Body of pancreas (tissue), 4 donors: ENCODE data around the gene GCNA. TPM values are rescaled to one million over a fixed set of nuclear protein-coding genes. Genes with fewer than 3 reads are reported as not detected.

ENCODE experiments used
- ATAC-seq: fragments of 150-250 bp; one replicate; pipeline ENCODE4 v1.9.1; 2016
- DNase-seq, 4 donors: peaks; one replicate each; pipeline ENCODE4 v3.0.0-alpha.2; 2019
- H3K27ac ChIP-seq, 4 donors: fragments of 200-600 bp; sonication (generic); 1 replicate in 3 of 4; 2 replicates in 1 of 4; pipeline versions ENCODE4 v1.5.1 to v1.6.1; 2016 to 2019; ENCODE audit warnings: mild to moderate bottlenecking in 1 of 4, mixed read lengths in 1 of 4, moderate library complexity in 1 of 4
- H3K27me3 ChIP-seq, 2 donors: fragments of 200-600 bp; sonication (generic); one replicate each; pipeline ENCODE4 v1.6.0; 2016; ENCODE audit warnings: mild to moderate bottlenecking in 1 of 2
- H3K36me3 ChIP-seq, 2 donors: fragments of 200-600 bp; sonication (generic); replicated peaks in 1 of 2; 2 replicates each; pipeline ENCODE4 v1.5.1; 2016; ENCODE audit warnings: low read depth in 2 of 2; ENCODE audit not compliant: insufficient read depth in 1 of 2
- H3K4me1 ChIP-seq: fragments of 200-600 bp; sonication (generic); one replicate; pipeline ENCODE4 v1.6.0; 2016
- H3K4me3 ChIP-seq, 2 donors: fragments of 200-600 bp; sonication (generic); 1 replicate in 1 of 2; 2 replicates in 1 of 2; pipeline ENCODE4 v1.5.1; 2016 to 2019
- H3K9me3 ChIP-seq, 3 donors: fragments of 200-600 bp; sonication (generic); 1 replicate in 2 of 3; 2 replicates in 1 of 3; pipeline ENCODE4 v1.5.1; 2016
- POLR2A ChIP-seq, 3 donors: fragments of 450-650 bp; IDR thresholded peaks; one replicate each; pipeline ENCODE4 v1.6.1; 2016; ENCODE audit warnings: antibody characterized with exemption in 3 of 3, mild to moderate bottlenecking in 2 of 3
- WGBS, 2 donors: methylation state at CpG; one replicate each; pipeline ENCODE4 v1.1.5; 2017; 5-methylcytosine and 5-hydroxymethylcytosine counted together
- intact Hi-C: fragments of 100-400 bp; cut with DNase I; formaldehyde crosslinking; loops from one replicate; pipeline ENCODE4 v1.15.1; 2023
- total RNA-seq, 2 donors: library from RNA; depleted of rRNA; stranded (reverse); fragments of >200 nt; gene quantifications; one replicate each; pipeline ENCODE4 v1.1.0, GENCODE V29; 2016
- TF ChIP-seq, protein P1 (sequence below), 7 experiments: fragments of 450-650 bp in 4 of 7; fragments of 200-600 bp in 3 of 7; sonication (generic) in 3 of 7; IDR thresholded peaks; one replicate each; pipeline ENCODE4 v1.5.1; 2016 to 2019; ENCODE audit warnings: antibody characterized with exemption in 7 of 7

GCNA gene
- total RNA-seq, 2 donors from 2014 or later, result 3.6 to 6.9 TPM

DNA sequence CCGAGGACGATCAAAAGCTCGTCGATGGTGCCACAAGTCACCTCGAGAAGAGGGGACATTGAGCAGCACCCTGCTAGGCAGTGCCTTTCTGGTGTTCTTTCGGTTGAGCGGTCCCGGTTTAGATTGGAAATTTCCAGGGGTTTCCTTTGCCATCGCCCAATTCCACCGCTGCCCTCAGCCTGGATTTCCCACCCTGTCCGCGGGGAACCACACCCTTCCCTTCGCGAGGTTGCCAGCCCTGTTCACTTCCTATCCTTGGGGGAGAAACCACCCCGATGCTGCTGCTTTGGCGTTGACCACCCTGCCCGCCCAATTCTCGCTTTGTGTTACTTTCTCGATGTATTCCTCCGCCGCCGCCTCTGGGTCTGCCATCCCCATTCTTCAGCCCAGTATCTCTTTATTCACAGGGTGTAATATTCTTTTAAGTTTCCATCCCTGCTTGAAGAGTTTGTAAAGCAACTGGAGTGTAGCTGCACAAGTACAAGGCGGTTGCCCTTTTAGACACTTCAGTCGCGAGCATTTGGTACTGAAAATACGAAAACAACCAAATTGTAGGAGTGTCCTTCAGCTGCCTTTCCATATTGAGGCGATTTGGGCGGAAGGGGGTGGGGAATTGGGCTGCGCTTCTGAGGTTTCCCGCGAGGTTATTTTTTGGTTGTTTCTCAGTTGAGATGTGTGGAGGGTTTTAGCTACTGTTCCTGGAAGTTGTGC, 44.2 kb upstream of the GCNA start:
- 0% methylated on average over 12 to 31 of the region's 31 CpGs for WGBS, 2 donors
- H3K36me3 ChIP-seq, result no peaks in the 10 kb centered on the region
- peak overlapping the region; percentile 52 to 77 for H3K4me3 ChIP-seq
- TF ChIP-seq, protein P1, sequence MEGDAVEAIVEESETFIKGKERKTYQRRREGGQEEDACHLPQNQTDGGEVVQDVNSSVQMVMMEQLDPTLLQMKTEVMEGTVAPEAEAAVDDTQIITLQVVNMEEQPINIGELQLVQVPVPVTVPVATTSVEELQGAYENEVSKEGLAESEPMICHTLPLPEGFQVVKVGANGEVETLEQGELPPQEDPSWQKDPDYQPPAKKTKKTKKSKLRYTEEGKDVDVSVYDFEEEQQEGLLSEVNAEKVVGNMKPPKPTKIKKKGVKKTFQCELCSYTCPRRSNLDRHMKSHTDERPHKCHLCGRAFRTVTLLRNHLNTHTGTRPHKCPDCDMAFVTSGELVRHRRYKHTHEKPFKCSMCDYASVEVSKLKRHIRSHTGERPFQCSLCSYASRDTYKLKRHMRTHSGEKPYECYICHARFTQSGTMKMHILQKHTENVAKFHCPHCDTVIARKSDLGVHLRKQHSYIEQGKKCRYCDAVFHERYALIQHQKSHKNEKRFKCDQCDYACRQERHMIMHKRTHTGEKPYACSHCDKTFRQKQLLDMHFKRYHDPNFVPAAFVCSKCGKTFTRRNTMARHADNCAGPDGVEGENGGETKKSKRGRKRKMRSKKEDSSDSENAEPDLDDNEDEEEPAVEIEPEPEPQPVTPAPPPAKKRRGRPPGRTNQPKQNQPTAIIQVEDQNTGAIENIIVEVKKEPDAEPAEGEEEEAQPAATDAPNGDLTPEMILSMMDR (IDR thresholded peaks at IDR 0.05), result no peak
- TF ChIP-seq POLR2A (IDR thresholded peaks at IDR 0.05), result no peak
- H3K4me1 ChIP-seq, result peaks cover 7% of the 10 kb centered on the region
- peak overlapping the region; percentile 53 to 94 (median 90) for H3K27ac ChIP-seq
- DNase-seq (peak; percentile 16 to 40 (median 22)), ATAC-seq (no peak)
- intact Hi-C loops, result no loop called here
- no peaks in the 10 kb centered on the region for H3K9me3 ChIP-seq
- no peaks in the 10 kb centered on the region for H3K27me3 ChIP-seq

DNA sequence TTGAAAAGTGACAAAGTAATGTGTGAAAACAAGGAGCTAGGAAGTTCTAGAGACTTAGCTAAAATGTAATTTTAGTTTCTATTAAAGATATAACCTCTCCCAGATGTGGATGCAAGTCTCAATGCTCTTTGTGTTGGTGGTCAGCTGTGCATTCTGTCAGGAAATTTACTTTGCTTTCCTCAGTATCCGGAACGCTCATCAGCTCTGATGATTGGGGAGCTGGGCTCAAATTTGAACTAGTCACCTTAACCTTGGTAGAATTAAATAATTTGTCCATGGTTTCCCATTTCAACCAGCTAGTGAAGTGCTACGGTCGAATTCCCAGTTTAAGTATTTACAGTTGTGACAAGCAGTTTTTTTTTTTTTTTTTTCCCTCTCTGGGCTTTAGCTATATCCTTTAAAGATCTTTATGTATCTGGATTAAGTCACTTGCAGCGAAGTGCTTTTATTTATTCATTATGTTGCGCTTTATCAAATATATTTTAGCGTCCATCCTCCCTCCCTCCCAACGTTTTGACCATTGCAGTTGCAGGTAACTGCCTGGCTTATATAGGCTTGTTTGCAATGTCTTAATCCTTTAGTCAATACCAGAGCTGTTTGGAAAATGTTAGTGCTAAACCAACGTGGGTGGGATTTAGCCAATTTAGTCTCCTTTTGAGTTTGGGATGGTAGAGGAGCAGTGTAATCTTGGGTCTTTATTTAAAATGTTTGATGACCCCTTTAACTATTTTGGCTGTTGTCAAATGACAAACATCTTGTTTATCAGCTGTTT, 43.3 kb upstream of the GCNA start:
- Histone ChIP-seq H3K4me3 (peak overlapping the region in 1 of 2 donors; percentile 77), H3K36me3 (no peaks in the 10 kb centered on the region), H3K27ac (peak overlapping the region in 3 of 4 donors; percentile 88 to 94 (median 93)), H3K9me3 (no peaks in the 10 kb centered on the region), H3K4me1 (peaks cover 16% of the 10 kb centered on the region), H3K27me3 (no peaks in the 10 kb centered on the region)
- intact Hi-C loops, result no loop called here
- WGBS, 2 donors, result 0% methylated on average over 9 of the region's 9 CpGs
- ATAC-seq, result no peak
- TF ChIP-seq POLR2A (IDR thresholded peaks at IDR 0.05), result peak in 1 of 3 donors; percentile 18
- TF ChIP-seq, protein P1 (IDR thresholded peaks at IDR 0.05), result no peak
- DNase-seq, result no peak

DNA sequence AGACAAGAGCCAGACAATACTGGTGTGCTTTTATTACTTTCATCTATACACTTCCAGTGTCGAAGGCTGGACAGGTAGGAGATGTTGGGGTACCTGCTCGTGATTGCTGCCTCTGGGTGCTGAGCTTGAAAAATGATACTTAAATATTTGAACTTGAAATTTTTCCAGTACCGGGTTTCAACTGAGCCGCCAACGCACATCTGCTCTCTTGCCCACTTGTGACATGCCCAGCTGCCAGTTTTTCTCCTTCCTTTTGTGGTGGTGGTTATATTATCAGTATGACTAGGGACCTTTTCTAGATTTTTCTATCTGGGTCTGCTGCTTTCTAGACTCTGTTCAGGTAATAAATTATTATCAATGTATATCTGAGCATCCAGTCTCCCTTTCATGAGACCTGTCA, 42.0 kb upstream of the GCNA start:
- DNase-seq (peak in 2 of 4 donors; percentile 15 to 28), ATAC-seq (no peak)
- Histone ChIP-seq H3K27me3 (no peaks in the 10 kb centered on the region), H3K27ac (peak overlapping the region in 2 of 4 donors; percentile 0 to 94), H3K4me1 (peaks cover 28% of the 10 kb centered on the region), H3K9me3 (no peaks in the 10 kb centered on the region), H3K36me3 (no peaks in the 10 kb centered on the region), H3K4me3 (no peak overlapping the region)
- TF ChIP-seq, protein P1 (IDR thresholded peaks at IDR 0.05), result no peak
- peak in 1 of 3 donors; percentile 14 for TF ChIP-seq POLR2A (IDR thresholded peaks at IDR 0.05)
- 0 to 2% methylated on average over 5 of the region's 5 CpGs for WGBS, 2 donors
- intact Hi-C loops, result no loop called here

DNA sequence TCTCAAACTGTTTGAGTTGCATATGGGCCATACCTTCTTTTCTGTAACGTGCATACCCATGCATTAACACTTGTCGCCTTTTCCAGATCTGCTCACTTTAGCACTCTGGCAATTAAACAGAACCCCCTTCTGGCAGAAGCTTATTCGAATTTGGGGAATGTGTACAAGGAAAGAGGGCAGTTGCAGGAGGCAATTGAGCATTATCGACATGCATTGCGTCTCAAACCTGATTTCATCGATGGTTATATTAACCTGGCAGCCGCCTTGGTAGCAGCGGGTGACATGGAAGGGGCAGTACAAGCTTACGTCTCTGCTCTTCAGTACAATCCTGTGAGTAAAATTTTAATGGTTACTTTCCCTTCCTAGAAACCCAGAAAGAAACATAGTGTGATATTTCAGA, 40.5 kb upstream of the GCNA start:
- Histone ChIP-seq H3K4me3 (no peak overlapping the region), H3K4me1 (peaks cover 40% of the 10 kb centered on the region), H3K9me3 (no peaks in the 10 kb centered on the region), H3K27me3 (no peaks in the 10 kb centered on the region), H3K27ac (no peak overlapping the region), H3K36me3 (no peaks in the 10 kb centered on the region)
- TF ChIP-seq POLR2A (IDR thresholded peaks at IDR 0.05), result no peak
- TF ChIP-seq, protein P1 (IDR thresholded peaks at IDR 0.05), result no peak
- DNase-seq (no peak), ATAC-seq (no peak)
- intact Hi-C loops, result no loop called here
- 30 to 31% methylated on average over 9 of the region's 9 CpGs for WGBS, 2 donors
